8988T (cell line): Measurements from ENCODE around the gene BCAP31.

Source experiments
- DNase-seq: peaks from one replicate; pipeline ENCODE4 v3.0.0; 2011

The BCAP31 gene

DNA sequence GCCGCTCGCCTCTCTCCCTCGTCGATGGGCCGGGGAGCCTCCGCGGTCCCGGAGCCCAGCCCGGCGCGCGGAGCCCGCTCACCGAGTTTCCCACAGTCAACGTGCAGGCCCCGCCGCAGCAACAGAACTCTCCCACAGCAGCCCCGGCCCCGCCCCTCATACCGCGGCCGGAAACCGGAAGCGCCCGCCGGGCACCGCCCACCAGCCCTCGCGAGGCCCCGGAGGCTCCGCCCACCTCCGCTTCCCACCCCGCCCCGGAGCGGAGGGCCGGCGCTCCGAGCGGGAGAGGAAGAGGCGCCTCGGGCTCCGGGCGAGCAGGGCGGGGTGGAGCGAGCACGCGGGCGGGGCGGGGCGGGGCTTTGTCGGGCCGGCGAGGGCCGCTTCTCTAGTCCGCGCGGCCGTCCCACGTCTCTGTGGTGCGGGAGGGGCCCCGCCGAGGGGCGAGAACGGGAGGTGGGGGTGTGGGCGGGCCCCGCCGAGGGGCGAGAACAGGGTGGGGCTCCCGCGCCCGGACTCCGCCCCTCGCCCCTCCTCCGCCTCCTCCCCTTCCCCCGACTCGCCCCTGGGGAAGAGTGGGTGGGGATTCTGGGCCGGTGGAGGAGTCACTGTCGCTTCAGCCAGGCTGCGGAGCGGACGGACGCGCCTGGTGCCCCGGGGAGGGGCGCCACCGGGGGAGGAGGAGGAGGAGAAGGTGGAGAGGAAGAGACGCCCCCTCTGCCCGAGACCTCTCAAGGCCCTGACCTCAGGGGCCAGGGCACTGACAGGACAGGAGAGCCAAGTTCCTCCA lies at the start of gene BCAP31, which contains the start of gene ABCD1:
TSS of gene BCAP31 (minus strand) at position 136 of the 787 bp plus-strand sequence. CDS start 1,143 bp downstream, outside the sequence.
TSS of gene ABCD1 (plus strand) at position 605 of the 787 bp plus-strand sequence. CDS start 411 bp downstream, outside the sequence.
- DNase-seq, result peak; percentile 74

DNA sequence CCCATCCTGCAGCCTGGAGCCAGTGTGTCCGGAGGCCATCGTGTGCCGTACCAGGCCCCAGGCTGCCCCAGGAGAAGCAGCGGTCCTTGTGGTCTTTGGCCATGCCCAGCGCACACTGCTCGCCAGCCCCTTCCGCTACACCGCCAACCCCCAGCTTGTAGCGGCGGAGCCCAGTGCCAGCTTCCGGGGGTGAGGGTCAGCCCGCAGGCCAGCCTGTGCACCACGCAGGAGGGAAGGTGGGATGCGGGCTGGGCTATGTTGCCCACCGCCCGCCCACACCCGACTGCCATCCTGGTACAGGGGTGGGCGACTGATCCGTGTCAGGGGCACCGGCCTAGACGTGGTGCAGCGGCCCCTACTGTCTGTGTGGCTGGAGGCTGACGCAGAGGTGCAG lies 49.0 kb upstream of the BCAP31 start:
- DNase-seq, result peak; percentile 45

DNA sequence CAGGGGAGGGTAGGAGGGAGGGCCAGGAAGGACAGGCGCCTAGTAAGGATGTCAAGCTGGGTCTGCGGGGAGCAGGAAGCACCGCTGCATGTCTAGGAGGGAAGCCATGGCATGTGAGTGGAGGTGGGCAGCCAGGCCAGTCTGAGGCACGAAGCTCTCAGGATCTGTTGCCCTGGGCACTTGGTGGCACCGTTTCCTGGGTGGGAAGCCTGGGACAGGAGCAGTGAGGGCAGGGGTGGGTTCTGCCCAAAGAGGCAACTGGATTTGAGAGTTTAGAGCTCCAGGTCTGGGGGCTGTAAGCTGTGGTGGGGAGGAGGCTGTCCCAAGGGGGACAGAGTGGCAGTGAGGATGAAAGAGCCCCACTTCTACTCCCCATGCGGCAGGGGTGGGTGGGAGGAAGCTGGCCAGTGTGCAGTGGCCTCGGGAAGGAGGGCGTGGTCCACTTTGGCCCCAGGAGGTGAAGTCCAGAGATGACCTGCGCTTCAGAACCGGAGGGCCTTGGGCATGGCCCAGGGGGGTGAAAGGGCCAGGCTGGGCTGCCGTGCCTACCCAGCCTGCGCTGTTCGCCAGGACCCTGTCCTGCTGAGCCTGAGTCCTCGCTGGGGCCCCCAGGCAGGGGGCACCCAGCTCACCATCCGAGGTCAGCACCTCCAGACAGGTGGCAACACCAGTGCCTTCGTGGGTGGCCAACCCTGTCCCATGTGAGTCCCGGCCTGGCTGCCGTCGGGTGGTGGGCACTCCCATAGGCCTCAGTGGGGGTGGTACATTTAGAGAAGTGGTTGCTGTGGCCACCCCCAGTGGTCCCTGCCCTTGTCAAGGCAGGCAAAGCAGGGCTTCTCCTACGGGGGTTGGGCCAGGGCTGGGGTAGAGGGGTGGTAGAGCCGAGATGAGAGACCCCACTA lies 48.4 kb upstream of the BCAP31 start:
- DNase-seq, result peak; percentile 37

DNA sequence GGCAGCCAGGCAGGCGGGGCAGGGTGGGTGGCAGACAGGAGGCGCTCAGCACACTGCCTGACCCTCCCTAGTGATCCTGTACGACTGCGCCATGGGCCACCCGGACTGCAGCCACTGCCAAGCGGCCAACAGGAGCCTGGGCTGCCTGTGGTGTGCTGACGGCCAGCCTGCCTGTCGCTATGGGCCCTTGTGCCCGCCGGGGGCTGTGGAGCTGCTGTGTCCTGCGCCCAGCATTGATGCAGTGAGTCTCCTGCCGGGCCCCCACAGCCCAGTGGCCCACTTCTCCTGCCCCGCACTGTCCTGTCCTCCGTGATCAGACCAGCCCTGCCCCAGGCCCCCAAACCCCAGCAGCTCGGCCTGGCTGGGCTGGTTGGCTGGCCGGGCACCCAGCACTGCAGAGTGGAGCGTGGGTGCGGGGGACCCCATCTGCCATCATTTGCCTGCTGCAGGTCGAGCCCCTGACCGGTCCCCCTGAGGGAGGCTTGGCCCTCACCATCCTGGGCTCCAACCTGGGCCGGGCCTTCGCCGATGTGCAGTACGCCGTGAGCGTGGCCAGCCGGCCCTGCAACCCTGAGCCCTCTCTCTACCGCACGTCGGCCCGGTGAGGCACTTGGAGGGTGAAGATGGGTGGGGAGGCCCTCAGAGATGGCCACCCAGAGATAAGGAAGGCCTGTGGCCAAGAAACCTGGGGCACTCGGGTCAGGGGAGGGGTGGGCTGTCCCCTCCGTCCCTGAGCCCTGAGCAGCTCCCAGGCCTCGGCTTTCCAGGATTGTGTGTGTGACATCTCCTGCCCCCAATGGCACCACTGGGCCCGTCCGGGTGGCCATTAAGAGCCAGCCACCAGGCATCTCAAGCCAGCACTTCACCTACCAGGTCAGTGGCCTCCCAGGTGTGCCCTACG lies 47.5 kb upstream of the BCAP31 start:
- peak; percentile 58 for DNase-seq

DNA sequence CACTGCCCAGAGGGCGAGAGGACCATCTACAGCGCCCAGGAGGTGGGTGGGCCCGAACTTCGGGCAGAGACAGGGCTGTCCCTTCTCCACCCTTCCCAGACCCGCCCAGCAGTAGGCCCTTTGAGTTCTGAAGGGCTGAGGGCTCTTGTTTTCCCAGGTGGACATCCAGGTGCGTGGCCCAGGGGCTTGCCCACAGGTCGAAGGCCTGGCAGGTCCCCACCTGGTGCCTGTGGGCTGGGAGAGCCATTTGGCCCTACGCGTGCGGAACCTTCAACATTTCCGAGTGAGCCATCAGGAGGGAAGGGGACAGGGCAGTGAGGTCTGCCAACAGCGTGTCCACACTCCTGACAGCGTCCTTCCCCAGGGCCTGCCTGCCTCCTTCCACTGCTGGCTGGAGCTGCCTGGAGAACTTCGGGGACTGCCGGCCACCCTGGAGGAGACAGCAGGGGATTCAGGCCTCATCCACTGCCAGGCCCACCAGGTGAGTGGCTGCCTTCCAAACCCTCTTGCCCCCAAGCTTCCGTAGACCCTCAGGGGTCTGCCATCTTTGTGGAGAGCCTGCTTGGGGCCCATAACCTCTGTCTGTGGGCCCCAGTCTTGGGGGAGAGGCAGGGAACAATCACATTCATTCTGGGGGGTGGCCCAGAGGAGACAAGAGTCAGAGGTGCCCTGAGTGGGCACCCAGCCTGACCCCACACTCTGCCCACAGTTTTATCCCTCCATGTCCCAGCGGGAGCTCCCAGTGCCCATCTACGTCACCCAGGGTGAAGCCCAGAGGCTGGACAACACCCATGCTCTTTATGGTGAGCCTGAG lies 46.6 kb upstream of the BCAP31 start:
- DNase-seq, result peak; percentile 30

DNA sequence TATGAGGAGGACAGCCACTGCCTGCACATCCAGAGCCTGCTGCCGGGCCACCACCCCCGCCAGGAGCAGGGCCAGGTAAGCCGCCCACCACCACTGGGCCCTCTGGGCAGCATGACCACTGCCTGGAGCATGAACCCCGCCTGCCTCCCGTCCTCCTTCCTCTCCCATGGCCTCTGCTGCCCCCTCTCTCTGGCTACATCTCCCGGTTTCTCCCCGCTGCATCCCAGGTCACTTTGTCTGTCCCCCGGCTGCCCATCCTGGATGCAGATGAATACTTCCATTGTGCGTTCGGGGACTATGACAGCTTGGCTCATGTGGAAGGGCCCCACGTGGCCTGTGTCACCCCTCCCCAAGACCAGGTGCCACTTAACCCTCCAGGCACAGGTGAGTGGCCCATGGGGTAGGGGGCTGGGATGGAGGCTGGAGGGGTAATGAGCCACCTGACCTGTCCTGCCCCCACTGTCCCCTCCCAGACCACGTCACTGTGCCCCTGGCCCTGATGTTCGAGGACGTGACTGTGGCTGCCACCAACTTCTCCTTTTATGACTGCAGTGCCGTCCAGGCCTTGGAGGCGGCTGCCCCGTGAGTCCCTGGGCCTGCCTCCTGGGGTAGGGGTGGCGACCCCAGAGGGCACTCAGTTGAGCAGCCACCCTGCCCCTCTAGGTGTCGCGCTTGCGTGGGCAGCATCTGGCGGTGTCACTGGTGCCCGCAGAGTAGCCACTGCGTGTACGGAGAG lies 45.8 kb upstream of the BCAP31 start:
- DNase-seq, result peak; percentile 35

DNA sequence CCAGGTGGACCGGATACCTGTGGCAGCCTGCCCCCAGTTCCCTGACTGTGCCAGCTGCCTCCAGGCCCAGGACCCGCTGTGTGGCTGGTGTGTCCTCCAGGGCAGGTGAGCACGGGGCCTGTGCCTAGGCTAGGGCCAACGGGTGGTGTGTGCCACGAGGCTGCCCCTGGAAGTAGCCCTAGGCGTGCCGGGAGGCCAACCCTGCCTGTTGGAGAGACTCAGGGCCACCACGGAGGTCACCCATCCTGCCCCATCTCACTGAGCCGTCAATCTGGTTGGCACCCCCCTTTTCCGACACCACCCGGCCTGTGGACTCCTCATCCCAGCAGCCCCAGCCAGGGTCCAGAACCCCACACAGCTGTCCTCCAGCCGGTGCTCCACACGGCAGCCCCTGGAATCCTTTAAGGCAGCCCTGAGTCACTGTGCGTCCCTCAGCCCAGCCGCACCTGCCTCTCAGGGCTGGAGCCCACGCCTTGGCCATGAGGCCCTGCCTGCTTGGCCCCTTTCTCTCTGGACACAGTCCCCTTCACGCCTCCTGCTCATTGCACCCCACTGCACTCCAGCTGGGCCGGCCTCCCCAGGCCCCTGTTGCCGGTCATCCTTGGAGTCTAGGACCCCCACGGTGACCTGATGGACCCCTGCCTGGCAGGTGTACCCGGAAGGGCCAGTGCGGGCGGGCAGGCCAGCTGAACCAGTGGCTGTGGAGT lies 45.1 kb upstream of the BCAP31 start:
- peak; percentile 27 for DNase-seq

DNA sequence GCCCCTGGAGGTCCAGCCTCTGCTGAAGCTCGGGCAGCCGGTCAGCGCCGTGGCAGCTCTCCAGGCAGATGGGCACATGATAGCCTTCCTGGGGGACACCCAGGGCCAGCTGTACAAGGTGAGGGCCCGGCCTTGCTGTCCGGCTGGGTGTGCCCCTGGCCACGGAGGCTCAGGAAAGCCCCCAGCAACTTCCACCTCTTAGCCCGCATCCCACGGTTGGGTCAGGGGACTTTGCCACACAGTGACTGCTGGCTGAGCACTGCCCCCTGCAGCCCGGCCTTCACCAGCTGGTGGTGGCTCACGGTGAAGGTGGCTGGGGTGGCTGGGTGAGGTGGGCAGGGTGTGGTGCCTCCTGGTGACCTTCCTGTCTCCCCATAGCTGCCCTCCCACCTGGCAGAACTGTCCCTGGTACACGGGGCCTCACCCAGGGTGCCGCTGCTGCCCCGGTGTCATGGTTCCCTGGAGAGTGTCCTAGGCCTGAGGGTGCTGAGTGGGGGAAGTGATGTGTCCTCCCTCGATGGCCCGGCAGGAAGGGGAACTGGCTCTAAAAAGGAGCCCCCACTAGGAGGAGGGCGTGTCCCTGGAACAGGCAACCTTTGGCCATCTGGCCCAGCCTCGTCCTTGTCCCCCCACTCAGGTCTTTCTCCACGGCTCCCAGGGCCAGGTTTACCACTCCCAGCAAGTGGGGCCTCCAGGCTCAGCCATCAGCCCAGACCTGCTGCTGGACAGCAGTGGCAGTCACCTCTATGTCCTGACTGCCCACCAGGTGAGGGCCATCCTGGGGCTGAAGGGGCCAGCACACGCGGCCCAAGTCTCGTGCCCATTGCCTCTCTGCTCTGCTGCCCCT lies 44.3 kb upstream of the BCAP31 start:
- DNase-seq, result peak; percentile 66

DNA sequence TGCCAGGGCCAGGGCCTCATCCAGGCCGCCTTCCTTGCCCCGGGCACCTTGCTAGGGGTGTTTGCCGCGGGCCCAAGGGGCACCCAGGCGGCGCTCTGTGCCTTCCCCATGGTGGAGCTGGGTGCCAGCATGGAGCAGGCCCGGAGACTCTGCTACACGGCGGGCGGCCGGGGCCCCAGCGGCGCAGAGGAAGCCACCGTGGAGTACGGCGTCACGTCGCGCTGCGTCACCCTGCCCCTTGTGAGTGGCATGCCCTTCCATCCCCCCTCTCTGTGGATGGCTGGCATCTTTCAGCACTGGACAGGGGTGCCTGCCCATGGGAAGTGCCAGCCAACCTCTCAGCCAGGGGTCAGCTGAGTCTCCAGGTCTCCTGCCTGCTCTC lies 43.5 kb upstream of the BCAP31 start:
- DNase-seq, result peak; percentile 26

DNA sequence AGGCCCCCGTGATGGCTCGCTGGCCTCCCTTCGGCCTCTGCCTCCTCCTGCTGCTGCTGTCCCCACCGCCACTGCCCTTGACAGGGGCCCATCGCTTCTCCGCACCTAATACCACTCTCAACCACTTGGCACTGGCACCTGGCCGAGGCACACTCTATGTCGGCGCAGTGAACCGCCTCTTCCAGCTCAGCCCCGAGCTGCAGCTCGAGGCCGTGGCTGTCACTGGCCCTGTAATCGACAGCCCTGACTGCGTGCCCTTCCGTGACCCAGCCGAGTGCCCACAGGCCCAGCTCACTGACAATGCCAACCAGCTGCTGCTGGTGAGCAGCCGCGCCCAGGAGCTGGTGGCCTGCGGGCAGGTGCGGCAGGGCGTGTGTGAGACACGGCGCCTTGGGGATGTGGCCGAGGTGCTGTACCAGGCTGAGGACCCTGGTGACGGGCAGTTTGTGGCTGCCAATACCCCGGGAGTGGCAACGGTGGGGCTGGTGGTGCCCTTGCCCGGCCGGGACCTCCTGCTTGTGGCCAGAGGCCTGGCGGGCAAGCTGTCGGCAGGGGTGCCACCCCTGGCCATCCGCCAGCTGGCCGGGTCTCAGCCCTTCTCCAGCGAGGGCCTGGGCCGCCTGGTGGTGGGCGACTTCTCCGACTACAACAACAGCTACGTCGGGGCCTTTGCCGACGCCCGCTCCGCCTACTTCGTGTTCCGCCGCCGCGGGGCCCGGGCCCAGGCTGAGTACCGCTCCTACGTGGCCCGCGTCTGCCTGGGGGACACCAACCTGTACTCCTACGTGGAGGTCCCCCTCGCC lies 42.9 kb upstream of the BCAP31 start:
- peak; percentile 14 for DNase-seq

DNA sequence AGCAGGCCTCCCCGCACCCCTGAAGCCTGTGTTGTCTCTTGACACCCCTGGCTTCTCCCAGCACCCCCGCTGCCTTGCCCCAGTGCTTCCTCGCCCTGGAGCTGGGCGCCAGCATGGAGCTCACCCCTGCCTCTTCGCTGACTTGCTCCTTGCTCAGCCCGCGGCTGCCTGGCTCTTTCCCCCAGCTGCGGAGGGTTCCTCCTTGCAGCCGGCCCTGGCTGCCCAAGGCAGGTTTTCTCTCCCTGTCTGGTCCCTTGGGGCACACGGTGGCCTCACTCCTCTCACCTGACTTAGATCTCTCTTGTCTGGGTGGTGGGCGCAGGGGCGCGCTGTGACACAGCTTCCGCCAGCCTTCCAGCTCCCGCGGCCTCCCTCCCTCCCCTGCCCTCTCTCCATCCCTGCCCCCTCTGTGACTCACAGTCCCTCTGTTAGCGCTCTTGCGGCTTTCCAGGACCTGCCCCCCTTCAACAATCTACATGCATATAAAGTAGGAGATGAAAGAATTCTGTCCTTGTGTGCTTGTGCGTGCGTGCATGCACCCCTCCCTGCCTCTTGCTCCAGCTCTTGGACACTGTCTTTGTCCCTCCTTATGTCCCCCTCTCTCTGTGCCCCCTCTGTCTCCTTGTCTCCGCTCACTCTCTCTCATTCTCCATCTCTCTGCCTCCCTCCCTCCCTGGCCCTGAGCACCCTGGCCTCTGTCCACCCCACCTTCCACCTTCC lies 42.1 kb upstream of the BCAP31 start:
- peak; percentile 36 for DNase-seq

DNA sequence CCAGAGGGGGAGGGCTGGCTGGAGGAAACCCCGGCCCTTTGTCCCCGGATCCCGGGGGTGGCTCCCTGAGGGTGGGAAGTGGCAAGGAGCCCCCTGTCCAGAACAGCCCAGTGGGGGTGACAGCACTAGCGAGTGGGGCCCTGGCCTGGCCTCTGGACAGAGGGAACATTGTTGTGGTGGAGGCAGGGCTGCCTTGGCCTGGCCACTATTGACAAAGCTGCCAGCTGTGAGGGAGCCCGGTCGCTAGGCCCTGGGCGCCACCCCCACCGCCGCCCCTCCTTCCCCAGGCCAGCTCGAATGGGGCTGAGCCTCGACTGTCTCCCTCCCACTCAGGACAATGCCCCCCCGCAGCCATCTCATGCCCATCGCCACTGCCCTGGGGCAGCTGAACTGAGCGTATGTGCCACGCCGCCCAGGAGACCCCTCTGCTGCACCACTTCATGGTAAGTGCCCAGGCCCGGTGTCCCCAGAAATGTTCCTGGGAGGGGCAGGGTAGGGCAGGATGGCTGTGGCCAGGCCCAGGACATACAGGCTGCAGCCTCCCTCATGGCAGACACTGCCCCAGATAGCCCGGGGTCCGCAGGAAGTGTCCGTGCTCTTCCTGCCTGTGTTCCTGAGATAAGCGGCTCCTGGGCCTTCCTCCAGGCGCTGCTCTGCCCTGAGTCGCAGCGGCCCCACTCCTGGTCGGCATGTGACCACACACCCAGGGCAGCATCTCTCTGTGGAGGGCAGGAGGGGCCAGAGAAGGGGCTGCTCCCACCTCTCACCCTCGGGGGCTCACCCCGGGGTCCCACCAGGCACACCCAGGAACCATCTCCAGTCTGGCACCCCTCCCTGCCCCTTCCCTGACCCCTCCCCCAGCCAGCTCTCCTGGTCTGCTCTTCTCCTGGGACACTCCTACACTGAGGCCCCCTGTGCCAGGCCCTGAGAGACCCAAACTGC lies 41.2 kb upstream of the BCAP31 start:
- DNase-seq, result peak; percentile 21

DNA sequence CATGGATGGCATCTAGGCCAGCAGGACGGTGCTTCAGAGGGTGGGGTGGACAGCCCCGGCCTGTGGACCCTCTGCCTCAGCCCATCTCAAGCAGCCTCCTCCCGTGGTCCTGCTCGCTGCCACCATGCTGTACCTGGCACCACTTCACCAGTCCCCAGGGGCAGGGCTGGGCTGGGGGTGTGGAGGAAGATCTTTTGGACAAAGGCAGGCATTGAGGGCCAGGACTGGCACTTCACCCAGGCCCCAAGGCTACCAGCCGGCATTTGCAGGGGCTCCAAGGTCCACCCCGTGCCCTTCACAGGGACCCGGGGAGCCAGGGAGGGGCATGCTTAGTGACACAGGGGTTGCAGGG lies 40.6 kb upstream of the BCAP31 start:
- no peak for DNase-seq

DNA sequence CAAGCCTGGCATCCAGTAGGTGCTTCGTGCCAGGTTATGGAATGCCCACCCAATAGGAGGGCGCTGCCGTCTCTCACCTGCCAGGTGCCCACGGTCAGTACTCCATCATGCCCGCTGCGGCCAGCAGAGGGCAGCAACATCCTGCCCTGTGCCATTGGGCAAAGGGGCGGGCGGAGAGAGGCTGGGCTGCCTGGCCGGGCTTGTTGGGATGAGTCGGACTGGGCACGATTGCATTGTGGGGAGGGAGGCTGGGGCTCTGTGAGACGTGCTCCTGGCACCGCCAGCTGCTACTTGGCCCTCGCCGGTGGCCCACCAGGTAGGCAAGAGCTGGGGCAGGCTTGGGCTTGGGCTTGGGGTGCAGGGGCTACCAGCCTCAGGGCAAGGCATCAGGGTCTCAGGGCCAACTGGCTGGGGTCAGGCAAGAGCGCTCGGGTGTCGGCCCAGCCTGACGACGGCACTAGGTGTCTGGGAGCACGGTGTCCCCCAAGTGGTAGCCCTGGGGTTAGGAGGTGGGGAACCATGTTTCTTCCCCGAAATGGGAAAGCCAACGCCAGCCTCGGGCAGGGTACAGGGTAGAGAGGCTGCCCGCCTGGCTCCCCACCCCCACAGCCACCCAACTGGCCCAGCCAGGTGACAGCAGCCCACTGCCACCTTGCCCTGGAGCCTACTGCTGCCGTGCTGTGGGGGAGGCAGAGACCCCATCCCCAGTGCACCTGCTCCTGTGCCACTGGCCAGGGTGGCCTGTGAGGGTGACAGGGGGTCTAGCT lies 40.0 kb upstream of the BCAP31 start, which contains the start of gene PLXNB3:
TSS of gene PLXNB3 (plus strand) at position 261 of the 767 bp plus-strand sequence. CDS start 1,287 bp downstream, outside the sequence.
- DNase-seq, result peak; percentile 94

DNA sequence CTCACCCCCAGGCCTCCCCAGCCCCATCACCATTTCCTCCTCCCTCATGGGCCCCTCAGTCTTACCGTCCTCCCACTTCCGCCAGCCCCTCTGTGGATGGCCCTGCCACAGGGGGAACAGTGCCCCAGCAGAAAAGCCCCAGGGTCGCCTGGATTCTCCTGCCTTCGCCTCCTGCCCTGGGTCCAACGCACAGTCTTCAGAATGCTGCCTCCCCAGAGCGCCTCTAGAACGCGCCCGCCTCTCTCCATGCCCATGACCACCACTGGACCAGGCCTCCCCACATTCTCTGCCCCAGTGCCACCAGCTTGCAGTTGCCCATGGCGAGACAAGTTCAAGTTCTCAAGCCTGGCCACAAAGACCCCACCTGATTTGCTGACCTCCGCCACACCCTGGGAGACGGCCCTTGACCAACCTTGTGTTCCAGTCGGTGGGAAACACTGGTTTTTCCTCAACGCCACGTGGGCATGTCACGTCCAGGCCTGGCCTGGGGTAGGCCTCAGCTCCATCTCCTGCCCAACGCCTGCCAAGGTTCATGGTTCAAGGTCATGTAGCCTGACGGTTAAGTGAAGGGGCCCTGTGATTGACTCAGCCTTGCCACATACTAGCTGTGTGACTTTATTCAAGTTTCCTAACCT lies 39.2 kb upstream of the BCAP31 start:
- DNase-seq, result no peak
